K562 (cell line): ENCODE measurements around the gene F13A1. TPM values are rescaled to one million over a fixed set of nuclear protein-coding genes. Genes with fewer than 3 reads are reported as not detected.

Experiments
- ATAC-seq: fragments of 200-7000 bp; cut with Tn5 transposase; 3 replicates; pipeline ENCODE4 v1.9.1; 2020; ENCODE audit warnings: moderate library complexity
- BruUV-seq: library from RNA; stranded (reverse); fragments of 400-500 nt; replicated peaks from 2 replicates; lab custom pipeline; 2021; lab: Mats Ljungman, UMichigan
- CTCF ChIA-PET: fragments of 300-600 bp; formaldehyde crosslinking; extraction: SDS; loops from one replicate; lab custom pipeline; 2021; ENCODE audit warnings: low intra/inter-chr PET ratio; lab: Yijun Ruan, JAX
- POLR2A ChIA-PET: fragments of 300-600, 350-650 bp; sonication (Branson Sonifier 250); formaldehyde crosslinking; extraction: SDS; loops from one replicate; lab custom pipeline; 2021; ENCODE audit warnings: antibody characterized with exemption, inconsistent platforms; lab: Yijun Ruan, JAX
- DNase-seq, 4 experiments: peaks; one replicate each; pipeline versions ENCODE4 v3.0.0 to v3.0.0-alpha.2; 2011 to 2018; ENCODE audit warnings: low spot score in 3 of 4, mixed read lengths in 3 of 4; ENCODE audit errors: extremely low read depth in 1 of 4
- FAIRE-seq: peaks from 2 replicates; lab custom pipeline; 2011; peaks lifted over from hg19 to GRCh38; lab: Jason Lieb, UNC
- H2AFZ ChIP-seq: 2 replicates; pipeline ENCODE4 v1.6.0; 2011; ENCODE audit warnings: low read depth, low read length, control low read depth, inconsistent platforms
- H3K27ac ChIP-seq: fragments of 200-600 bp; 3 replicates; pipeline ENCODE4 v1.8.0; 2011; ENCODE audit warnings: low read depth, mild to moderate bottlenecking, control low read depth, inconsistent platforms, low read length, moderate library complexity, mixed read lengths; ENCODE audit errors: extremely low read depth
- H3K27me3 ChIP-seq, 2 experiments: fragments of 300-600 bp in 1 of 2; 2 replicates in 1 of 2; 3 replicates in 1 of 2; pipeline versions ENCODE4 v1.6.0 to v1.8.0; 2011; ENCODE audit warnings: inconsistent platforms in 2 of 2, low read length in 2 of 2, mild to moderate bottlenecking in 1 of 2, mixed read lengths in 1 of 2, moderate library complexity in 1 of 2; ENCODE audit not compliant: control insufficient read depth in 2 of 2, insufficient read depth in 2 of 2
- H3K36me3 ChIP-seq: fragments of 300-600 bp; 3 replicates; pipeline ENCODE4 v1.8.0; 2011; ENCODE audit warnings: mild to moderate bottlenecking, low read length, inconsistent platforms; ENCODE audit not compliant: control insufficient read depth, insufficient read depth
- H3K4me1 ChIP-seq, 2 experiments: fragments of 200-600 bp in 1 of 2; replicated peaks in 1 of 2; 2 replicates in 1 of 2; 3 replicates in 1 of 2; pipeline versions ENCODE4 v1.5.1 to v1.8.0; 2011; ENCODE audit warnings: inconsistent platforms in 2 of 2, low read length in 2 of 2, mild to moderate bottlenecking in 1 of 2, mixed read lengths in 1 of 2, moderate library complexity in 1 of 2; ENCODE audit not compliant: control insufficient read depth in 2 of 2, insufficient read depth in 2 of 2
- H3K4me2 ChIP-seq: 2 replicates; pipeline ENCODE4 v1.6.1; 2011; ENCODE audit warnings: low read length, control low read depth, inconsistent platforms, mixed read lengths; ENCODE audit not compliant: insufficient read depth
- H3K4me3 ChIP-seq: fragments of 200-600 bp; sonication (generic), shearing (Covaris generic); 2 replicates; pipeline ENCODE4 v1.5.1; 2016; ENCODE audit warnings: control low read depth, inconsistent platforms
- H3K79me2 ChIP-seq: fragments of 200-600 bp; 3 replicates; pipeline ENCODE4 v1.8.0; 2011; ENCODE audit warnings: low read length, inconsistent platforms; ENCODE audit not compliant: control insufficient read depth, insufficient read depth
- H3K9ac ChIP-seq, 2 experiments: 2 replicates each; pipeline versions ENCODE4 v1.6.0 to v1.6.1; 2011; ENCODE audit warnings: low read depth in 2 of 2, low read length in 2 of 2, control low read depth in 1 of 2, inconsistent platforms in 1 of 2, mild to moderate bottlenecking in 1 of 2, mixed read lengths in 1 of 2; ENCODE audit not compliant: insufficient read depth in 1 of 2
- H3K9me1 ChIP-seq: one replicate; pipeline ENCODE4 v1.6.0; 2011; ENCODE audit warnings: inconsistent platforms, mild to moderate bottlenecking, low read length, moderate library complexity; ENCODE audit not compliant: control insufficient read depth, insufficient read depth
- H3K9me3 ChIP-seq: replicated peaks from 2 replicates; pipeline ENCODE4 v1.5.1; 2011; ENCODE audit warnings: low read depth, low read length, inconsistent platforms; ENCODE audit not compliant: control insufficient read depth, insufficient read depth
- H4K20me1 ChIP-seq: replicated peaks from 2 replicates; pipeline ENCODE4 v1.6.1; 2011; ENCODE audit warnings: low read length, inconsistent platforms, mixed read lengths; ENCODE audit not compliant: control insufficient read depth, insufficient read depth
- HMGN3 ChIP-seq: IDR thresholded peaks from 2 replicates; pipeline ENCODE4 v1.6.1; 2011; ENCODE audit warnings: borderline replicate concordance, low read depth, mild to moderate bottlenecking, mixed read lengths, low read length; ENCODE audit not compliant: insufficient read length; ENCODE audit errors: extremely low read depth
- ILF3 ChIP-seq: fragments of 450-650 bp; IDR thresholded peaks from 2 replicates; pipeline ENCODE4 v1.6.1; 2018; ENCODE audit warnings: antibody characterized with exemption, mild to moderate bottlenecking, moderate library complexity, borderline replicate concordance
- NR2C1 ChIP-seq, 2 experiments: fragments of 450-650 bp; IDR thresholded peaks; 2 replicates each; pipeline ENCODE4 v1.6.1; 2017; ENCODE audit warnings: mild to moderate bottlenecking in 2 of 2, antibody characterized with exemption in 1 of 2, inconsistent platforms in 1 of 2, missing compliant biosample characterization in 1 of 2, missing genetic modification characterization in 1 of 2
- SMAD4 ChIP-seq: fragments of 250-450 bp; sonication (Bioruptor Pico); conservative IDR thresholded peaks from 2 replicates; pipeline ENCODE4 v1.8.0; 2021; ENCODE audit warnings: inconsistent platforms, mild to moderate bottlenecking, moderate library complexity
- YY1 ChIP-seq, 3 experiments: IDR thresholded peaks; 2 replicates each; pipeline ENCODE4 v1.6.1; 2011; ENCODE audit warnings: low read length in 2 of 3, mild to moderate bottlenecking in 2 of 3, moderate library complexity in 2 of 3, borderline replicate concordance in 1 of 3, control low read depth in 1 of 3, low read depth in 1 of 3; ENCODE audit not compliant: insufficient read depth in 3 of 3, insufficient replicate concordance in 2 of 3, control insufficient read depth in 1 of 3, insufficient read length in 1 of 3; ENCODE audit errors: extremely low read depth in 1 of 3
- ZFP1 ChIP-seq: fragments of 450-650 bp; formaldehyde crosslinking; IDR thresholded peaks from 2 replicates; pipeline ENCODE4 v1.4.0; 2020; ENCODE audit warnings: mild to moderate bottlenecking, mixed read lengths
- ZNF316 ChIP-seq: fragments of 450-650 bp; IDR thresholded peaks from 2 replicates; pipeline ENCODE4 v1.6.1; 2016
- ZNF778 ChIP-seq: fragments of 450-650 bp; formaldehyde crosslinking; IDR thresholded peaks from 2 replicates; pipeline ENCODE4 v1.4.0; 2020; ENCODE audit warnings: mild to moderate bottlenecking, moderate library complexity
- whole genome bisulfite sequencing: fragments of 100-300 bp; shearing (Covaris generic); methylation state at CpG from one replicate; pipeline ENCODE4 v1.1.6; 2016; ENCODE audit warnings: low coverage, mixed read lengths; ENCODE audit not compliant: insufficient coverage; ENCODE audit errors: missing lambda C conversion rate; 5-methylcytosine and 5-hydroxymethylcytosine counted together
- in situ Hi-C: fragments of 300-500 bp; cut with MboI; formaldehyde crosslinking; loops from 4 replicates; pipeline ENCODE4 v1.15.0; 2018; ENCODE audit warnings: inconsistent platforms, mixed read lengths
- intact Hi-C: fragments of 100-400 bp; cut with micrococcal nuclease; formaldehyde crosslinking; loops from 2 replicates; pipeline ENCODE4 v1.14.2; 2022
- polyA plus RNA-seq, 8 experiments: library from polyadenylated mRNA; depleted of rRNA in 4 of 8; stranded (reverse) in 5 of 8; unstranded in 3 of 8; fragments of >200 nt; fragmentation: Nextera tagmentation in 2 of 8; fragmentation: Illumina TruSeq in 1 of 8; extraction: Ambion mirVana in 2 of 8; extraction: Trizol in 1 of 8; gene quantifications; 2 replicates each; pipeline versions ENCODE4 v1.2.1 to v1.2.3, GENCODE V29; 2011 to 2014; ENCODE audit warnings: inconsistent platforms in 1 of 8, missing spikeins in 1 of 8
- total RNA-seq, 7 experiments: library from RNA; depleted of rRNA in 6 of 7; stranded (reverse); fragments of >200 nt in 6 of 7; fragmentation: Illumina TruSeq in 2 of 7; extraction: Trizol in 2 of 7; gene quantifications; 2 replicates each; pipeline versions ENCODE4 v1.2.1 to v1.2.3, GENCODE V29; 2011 to 2021; ENCODE audit warnings: low replicate concordance in 1 of 7

The F13A1 gene
- total and polyA plus RNA-seq, 9 of the 15 experiments (the other 6 are each of a cell fraction or from before 2014, with no cell fraction given): 0.33 TPM; not detected in 8

DNA sequence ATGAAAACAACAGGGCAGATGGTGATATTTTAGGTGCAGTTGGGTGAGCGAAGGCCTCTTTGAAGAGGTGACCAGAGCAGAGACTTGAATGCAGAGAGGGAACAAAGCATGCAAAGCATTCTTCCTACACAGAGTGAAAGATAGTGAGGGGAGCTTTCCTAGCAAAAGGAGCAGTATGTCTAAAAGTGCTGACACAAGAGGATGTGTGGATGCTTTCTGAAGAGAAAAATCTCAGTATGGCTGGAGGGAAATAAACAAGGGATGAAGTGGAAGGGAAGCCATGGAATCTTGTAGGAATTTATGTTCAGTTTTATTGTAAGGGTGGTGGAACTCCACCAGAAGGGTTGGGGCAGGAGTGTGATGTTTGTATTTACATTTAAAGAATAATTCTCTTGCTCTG lies 128.6 kb downstream of the F13A1 start:
- H3K9ac ChIP-seq: no peak overlapping the region
- WGBS: 0% methylated on average over 1 of the region's 1 CpG
- DNase-seq: no peak
- no TSS peak for BruUV-seq
- in situ Hi-C loops: no loop called here
- no peaks in the 10 kb centered on the region for H3K27me3 ChIP-seq
- H4K20me1 ChIP-seq: no peaks in the 10 kb centered on the region
- H3K9me3 ChIP-seq: no peaks in the 10 kb centered on the region
- no peak for FAIRE-seq
- CTCF ChIA-PET: no interaction called here
- no peaks in the 10 kb centered on the region for H3K4me1 ChIP-seq
- no peaks in the 10 kb centered on the region for H3K36me3 ChIP-seq
- no peak overlapping the region for H3K4me3 ChIP-seq
- H3K9me1 ChIP-seq: no peaks in the 10 kb centered on the region
- no peak overlapping the region for H3K4me2 ChIP-seq
- no peak overlapping the region for H2AFZ ChIP-seq
- TF ChIP-seq NR2C1 (IDR thresholded peaks at IDR 0.05): no peak
- no peak for TF ChIP-seq NR2C1 (tag; IDR thresholded peaks at IDR 0.05)
- TF ChIP-seq ZNF316: 0 out of 2 replicates have a peak, but pooled peaks have one; percentile 28
- POLR2A ChIA-PET: no interaction called here
- H3K27ac ChIP-seq: no peak overlapping the region
- intact Hi-C loops: no loop called here
- no peaks in the 10 kb centered on the region for H3K79me2 ChIP-seq
- ATAC-seq: no peak

DNA sequence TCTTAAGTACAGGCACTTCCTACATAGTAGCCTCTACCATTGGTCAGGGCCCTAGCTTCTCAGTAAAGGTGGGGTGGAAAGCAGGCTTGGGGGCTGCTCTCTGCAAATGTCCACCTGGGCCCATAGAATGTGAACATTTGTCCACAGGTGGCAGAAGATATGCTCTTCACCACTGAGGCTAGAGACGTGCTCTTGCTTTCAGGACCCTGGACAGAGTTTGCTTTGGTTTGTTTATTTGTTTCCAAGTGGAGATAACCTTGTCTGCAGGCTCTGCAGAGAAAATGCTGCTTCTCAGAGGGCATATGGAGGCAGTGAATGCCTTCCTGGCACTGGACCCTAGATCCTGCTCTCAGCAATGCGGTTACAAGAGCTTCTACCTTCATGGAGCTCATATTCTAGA lies 129.0 kb downstream of the F13A1 start:
- H3K4me1 ChIP-seq: no peaks in the 10 kb centered on the region
- no peaks in the 10 kb centered on the region for H3K27me3 ChIP-seq
- DNase-seq (peak in 3 of 4 experiments; percentile 17 to 28 (median 25)), FAIRE-seq (no peak), ATAC-seq (peak; percentile 49; the same call in 2 of the 3 replicates)
- CTCF ChIA-PET: no interaction called here
- H3K27ac ChIP-seq: no peak overlapping the region
- no peaks in the 10 kb centered on the region for H3K36me3 ChIP-seq
- no peaks in the 10 kb centered on the region for H3K9me1 ChIP-seq
- BruUV-seq: no TSS peak
- no peak overlapping the region for H2AFZ ChIP-seq
- intact Hi-C loops (no loop called here), in situ Hi-C loops (no loop called here)
- POLR2A ChIA-PET: no interaction called here
- 0% methylated on average over 2 of the region's 2 CpGs for WGBS
- H3K9ac ChIP-seq: no peak overlapping the region
- no peak overlapping the region for H3K4me2 ChIP-seq
- no peaks in the 10 kb centered on the region for H3K79me2 ChIP-seq
- no peak overlapping the region for H3K4me3 ChIP-seq
- H4K20me1 ChIP-seq: no peaks in the 10 kb centered on the region
- no peaks in the 10 kb centered on the region for H3K9me3 ChIP-seq
- TF ChIP-seq ILF3 (no peak), HMGN3 (no peak), SMAD4 (no peak), ZFP1 (CRISPR knock-in tag) (no peak), YY1 (IDR thresholded peaks at IDR 0.05; ENCODE audit: borderline replicate concordance in 1 of 3, control insufficient read depth in 1 of 3, extremely low read depth in 1 of 3, insufficient read depth in 3 of 3, insufficient read length in 1 of 3, insufficient replicate concordance in 2 of 3, low read depth in 1 of 3, low read length in 2 of 3) (no peak), ZNF778 (CRISPR knock-in tag) (no peak)
